Measurements from ENCODE around the gene ANKRD53.

Gene ANKRD53

DNA sequence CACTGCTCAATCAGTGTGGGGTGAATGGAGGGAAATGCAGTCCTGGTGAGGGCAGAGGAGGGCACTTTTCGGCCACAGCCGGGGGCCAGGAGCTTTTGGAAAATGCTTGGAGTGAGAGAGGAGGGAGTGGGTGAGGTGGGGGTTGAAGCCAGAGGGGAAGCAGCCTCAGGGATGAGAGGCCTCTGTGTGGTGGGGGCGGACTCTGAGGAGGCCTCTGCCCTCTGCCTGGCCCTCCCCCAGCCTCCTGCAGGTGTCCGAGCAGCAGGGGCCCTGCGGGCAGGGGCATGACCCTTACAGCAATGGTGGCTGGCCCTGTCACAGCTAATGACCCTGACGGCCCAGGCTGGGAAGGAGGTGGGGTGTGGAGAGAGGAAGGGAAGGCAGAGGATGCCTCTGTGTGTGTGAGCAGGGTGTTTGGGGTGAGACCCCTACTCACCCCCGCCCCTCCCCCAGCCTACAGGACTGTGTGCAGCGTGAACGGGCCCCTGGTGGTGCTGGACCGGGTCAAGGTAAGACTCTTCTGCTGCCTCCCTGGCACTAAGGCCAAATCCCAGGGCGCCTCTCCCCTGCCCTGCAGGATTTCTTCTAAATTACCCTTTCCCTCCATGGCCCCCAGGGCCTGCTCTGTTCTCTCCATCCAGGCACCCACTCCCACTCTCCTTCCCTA, 35.1 kb upstream of the ANKRD53 start:
- no peak for DNase-seq

DNA sequence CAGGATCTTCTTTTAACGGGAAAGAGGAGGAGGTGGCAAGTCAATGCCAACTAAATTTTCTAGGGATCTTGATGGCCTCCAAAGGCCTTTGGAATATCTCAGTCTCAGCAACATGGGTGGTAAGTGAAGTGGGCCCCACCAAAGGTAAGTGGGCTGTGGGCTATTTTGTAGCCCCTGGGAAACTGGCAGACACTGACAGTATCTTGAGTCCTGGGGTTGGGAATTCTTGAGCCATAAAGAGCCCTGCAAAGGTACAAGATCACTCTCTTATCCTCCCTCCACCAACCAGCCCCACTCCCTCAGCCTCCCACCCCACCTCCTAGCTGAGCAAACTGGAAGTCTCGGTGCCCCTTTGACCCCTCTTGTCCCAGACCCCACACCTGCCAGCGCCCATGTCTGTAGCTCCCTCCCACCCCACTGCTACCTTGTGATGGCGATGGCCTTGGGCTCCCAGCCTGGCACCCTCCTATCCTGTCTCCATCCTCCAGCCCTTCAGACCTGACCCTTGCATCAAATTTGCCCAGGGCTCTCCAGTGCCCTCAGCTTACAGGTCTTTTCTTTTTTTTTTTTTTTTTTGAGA, 34.2 kb upstream of the ANKRD53 start:
- DNase-seq, result no peak

DNA sequence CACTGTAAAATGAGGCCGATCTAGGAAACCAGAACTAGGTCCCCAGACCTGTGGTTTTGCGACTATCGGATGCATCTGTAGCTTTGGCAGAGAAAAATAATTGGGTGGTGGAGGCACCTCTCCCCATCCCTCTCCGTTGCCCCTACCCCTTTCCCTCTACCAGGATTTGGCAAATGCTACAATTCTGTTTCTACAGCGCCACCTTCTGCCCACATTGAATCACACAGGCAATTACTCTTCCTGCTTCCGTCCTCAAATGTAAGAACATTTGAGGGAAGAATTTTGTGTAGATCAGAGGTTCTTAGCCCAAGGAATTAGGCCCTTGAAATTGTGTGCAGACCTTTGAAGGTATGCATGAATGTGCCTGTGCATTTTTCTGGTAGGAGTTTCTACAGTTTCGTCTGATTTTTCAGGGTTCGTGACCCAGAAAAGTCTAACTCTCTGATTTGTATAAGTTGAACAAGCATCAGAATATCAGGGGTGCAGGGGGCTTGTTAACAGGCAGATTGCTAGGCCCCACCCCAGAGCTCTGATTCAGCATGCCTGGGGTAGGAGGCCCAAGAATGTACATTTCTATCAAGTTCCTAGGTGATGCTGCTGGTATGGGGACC, 31.5 kb upstream of the ANKRD53 start:
- peak; percentile 51 for DNase-seq

DNA sequence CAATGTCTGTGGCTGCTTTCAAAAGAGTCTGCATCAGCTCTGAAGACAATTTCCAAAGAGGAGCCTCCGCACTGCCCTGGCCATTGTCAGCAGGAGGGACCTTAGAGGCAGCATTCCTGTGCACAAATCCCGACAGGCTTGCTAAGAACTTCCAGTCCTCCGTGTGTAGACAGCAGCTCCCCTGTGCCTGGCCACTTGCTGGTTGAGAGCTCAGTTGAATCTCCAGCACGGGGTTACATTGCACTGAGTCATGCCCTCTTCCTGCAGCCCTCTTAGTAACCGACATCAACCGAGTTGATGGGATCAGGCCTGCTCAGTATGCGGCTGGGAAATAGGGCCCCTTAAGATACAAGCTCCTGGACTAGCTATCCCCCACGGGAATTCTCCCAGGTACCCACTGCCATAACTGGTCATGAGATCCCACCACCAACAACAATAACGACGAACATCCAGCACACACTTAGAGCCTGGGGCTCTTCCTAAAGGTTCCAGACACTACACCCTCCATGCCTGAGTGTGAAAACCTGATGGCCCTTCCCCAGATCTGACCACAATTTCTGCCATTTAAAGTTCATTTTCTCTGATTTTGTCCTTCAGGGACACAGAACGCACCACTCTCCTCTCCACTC, 30.8 kb upstream of the ANKRD53 start:
- DNase-seq, result peak; percentile 51

DNA sequence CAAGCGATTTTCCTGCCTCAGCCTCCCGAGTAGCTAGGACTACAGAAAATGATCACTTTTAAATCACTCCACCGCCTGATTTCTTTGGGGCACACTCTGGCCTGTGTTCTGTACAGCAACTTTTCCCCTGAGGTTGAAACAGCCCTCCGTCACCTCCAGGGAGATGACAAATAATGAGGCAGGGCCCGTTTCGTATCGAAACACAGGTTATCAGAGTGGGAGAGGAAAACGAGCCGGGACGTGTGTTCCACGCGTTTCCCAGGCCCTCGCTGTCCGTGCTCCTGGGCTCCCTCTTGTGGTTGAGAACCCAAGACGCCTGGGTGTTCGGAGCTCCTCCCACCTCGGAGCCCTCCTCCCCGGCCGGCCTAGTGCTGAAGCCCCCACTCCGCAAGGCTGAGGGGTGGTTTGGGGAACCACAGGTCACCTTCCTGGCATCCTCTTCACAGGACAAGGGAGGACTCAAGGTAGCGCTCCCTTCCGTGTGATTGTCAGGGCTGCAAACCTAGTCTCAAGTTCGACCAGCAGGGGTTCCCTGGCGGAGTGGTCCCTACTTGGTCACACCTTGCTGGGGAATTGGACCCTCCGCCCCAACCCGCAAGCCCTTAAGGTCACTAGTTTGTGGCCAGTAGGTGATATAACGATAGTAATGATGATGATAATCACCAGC, 30.0 kb upstream of the ANKRD53 start:
- DNase-seq, result peak; percentile 71

DNA sequence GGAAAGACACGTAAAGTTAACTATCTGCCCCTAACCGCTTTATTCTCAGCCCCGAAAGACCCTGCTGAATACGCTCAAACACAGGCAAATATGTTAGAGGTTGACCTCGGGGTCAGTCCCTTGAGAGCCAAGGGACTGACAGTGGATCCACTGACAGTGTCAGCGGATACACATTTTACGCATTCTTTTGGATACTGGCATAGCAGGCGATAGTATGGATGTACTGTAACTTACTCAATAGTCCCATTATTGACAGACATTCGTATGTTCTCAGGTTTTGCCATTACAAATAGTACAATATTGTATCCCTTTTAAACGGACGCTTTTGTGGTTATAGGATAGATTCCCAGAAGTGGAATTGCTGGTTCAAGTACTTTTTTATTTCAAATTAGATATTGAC, 29.3 kb upstream of the ANKRD53 start:
- no peak for DNase-seq

DNA sequence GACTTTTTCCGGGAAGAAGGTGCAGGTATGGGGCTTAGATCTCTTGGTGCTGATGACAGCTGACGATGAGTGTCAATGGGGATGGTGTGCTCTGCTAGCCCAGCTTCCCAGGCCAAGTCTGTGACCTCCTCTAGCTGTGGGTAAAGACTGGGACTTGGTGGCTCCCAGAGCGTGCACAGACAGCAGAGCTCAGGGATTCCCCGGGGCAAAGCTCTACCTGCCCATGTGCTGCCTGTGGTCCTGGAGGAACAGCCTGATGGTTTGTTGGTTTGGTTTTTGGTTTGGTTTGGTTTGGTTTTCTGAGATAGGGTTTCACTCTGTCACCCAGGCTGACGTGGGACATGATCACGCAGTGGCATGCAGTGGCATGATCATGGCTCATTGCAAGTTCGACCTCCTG, 23.5 kb upstream of the ANKRD53 start:
- DNase-seq, result no peak

DNA sequence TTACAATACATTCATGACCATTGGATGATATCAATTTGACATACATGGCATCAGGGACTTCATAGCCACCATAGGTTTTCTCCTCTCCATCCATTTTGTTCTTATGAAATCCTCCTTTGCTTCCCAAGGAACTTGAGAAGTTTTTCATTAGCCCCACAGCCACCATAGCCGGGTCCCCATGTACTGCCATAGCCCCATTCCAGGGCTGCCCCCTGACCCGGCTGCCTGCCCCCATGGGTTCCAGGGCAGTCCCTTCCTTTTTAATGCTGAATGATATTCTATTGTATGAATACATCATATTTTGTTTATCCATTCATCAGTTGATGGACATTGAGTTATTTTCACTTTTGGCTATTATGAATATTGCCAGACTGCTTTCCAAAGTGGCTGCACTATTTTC, 22.3 kb upstream of the ANKRD53 start:
- no peak for DNase-seq

DNA sequence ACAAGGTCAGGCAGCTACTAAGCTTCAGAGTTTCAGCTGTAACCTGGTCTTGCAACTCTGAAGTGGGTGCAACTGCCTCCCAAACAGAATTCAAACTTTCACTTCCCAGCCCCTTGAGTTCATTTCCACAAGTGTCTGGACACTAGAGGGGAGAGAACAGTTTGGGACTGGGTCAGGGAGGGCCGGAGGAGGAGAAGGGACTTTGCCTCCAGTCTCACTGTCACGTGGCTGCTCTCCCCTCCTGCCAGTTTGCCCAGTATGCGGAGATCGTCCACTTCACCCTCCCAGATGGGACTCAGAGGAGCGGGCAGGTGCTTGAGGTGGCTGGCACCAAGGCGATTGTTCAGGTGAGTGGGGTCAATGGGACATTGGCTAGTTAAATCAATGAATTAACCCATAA, 20.6 kb upstream of the ANKRD53 start:
- DNase-seq, result no peak

DNA sequence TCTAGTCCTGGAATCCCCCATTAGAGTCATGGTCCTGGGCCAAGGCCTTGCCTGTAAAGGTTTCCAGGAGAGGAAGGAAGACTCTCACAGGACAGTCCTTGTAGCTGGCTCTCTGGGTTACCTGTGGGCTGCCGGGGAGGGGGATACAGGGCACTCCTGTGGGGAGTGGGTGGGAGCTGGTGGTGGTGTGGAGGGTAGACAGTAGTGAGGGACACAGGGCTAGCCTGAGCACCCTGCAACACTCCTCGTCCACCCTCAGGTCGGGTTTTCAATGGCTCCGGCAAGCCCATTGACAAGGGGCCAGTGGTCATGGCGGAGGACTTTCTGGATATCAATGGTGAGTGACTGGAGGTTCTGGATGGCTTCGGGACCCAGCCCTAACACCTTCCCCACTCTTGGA, 19.7 kb upstream of the ANKRD53 start:
- no peak for DNase-seq

DNA sequence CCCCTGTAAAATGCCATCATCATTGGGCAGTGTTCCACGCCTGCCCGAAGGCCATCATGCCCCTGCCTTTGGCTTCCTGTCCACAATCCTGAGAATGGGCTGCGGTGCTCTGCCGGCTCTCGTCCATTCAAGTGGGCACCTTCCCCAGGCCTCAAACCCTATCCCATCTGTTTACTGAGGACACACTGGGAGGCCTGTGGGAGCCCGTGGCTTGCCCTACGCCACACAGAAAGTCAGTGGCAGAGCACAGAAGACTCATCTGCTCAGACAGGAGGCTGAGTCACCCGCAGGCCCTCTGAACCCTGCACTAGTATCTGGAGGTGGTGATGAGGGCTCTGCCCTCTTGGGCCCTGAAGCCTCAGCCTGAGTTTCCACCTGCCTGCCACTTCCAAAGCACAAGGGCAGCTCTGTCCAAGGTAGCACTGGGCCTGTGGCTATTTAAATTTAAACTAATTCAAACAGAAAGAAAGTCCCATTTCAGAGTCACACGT, 19.1 kb upstream of the ANKRD53 start:
- no peak for DNase-seq

DNA sequence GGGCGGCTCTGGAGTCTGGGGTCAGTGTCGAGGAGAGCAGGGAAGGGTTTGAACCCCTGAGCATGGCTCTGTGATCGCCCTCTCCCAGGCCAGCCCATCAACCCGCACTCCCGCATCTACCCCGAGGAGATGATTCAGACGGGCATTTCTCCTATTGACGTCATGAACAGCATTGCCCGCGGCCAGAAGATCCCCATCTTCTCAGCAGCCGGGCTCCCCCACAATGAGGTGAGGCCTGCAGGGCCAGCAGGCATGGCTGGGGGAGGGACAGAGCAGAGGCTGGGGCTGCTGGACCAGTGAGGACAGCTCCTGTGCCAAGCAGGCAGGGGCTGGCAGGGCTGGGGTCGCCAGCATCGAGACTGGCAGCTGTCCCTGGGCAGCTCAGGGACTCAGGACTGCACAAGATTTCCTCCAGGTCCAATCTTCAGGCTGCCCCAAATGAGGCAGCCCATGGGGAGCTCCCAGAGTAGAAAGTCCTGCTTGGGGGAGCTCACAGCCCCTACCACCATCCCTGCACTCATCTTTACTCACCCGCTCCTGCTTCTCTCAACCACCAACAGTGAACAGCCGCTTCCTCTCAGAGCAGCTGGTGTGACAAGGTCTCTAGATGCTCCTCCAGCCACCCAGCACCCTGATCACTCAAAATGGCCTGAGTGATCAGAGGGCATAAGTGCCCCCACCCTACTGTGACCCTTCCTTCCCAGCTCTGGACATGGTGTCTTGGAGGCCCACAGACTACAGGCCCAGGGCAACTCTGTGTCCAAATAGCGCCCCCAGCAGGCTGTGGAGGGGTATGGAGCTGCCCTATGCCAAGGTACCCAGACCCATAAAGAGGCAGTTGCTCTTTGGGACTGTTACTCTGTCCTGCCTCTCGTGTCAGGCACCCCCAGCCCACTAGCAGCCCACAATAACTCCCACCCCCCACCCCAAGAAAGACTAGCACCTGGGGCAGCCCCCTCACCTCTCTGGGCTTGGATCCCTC, 18.3 kb upstream of the ANKRD53 start:
- DNase-seq, result no peak

DNA sequence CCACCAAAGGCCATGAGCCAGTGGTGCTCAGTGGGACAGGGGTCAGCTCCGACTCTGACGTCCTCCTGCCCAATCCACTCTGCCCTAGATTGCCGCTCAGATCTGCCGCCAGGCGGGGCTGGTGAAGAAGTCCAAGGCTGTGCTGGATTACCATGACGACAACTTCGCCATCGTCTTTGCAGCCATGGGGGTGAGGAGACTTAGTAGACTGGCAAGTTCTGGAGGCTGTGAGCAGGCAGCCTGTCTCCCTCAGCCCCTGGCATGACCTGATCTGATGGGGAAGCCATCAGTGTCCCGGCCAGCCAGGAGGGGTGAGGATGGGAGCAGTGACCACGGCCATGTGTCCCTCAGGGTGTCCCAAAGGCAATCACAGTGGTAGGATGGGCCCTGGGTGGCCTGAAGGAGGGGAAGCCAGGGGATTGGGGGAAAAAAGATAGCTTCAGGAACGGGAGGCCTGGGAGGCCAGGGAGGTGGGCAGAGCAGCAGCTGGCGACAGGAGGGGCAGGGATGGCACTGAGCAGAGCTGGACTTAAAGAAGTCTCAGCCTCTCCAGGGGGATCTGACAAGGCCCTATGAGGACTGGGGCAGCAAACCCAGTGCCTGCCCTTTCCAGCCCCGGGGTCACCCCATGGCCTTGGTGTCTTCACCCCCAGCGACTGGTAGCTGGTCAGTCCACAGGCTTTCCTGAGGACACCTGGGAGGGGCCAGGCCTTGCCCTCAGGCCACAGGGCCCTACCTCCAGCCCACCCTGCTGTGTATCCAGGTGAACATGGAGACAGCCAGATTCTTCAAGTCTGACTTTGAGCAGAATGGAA, 17.4 kb upstream of the ANKRD53 start:
- no peak for DNase-seq

DNA sequence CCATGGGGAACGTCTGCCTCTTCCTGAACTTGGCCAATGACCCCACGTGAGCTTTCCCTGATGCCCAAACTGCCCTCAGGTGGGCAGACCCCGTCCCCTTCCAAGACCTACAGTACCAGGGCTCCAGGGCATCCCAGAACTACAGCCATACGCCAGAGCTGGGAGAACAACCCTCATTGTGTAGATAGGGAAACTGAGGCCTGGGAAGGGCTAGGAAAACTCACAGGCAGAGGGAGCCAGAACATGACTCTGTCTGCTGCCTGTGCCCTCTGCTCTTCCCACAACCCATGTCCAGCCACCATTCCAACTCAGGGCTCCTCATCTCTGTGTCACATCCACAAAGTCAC, 16.8 kb upstream of the ANKRD53 start:
- DNase-seq, result no peak

DNA sequence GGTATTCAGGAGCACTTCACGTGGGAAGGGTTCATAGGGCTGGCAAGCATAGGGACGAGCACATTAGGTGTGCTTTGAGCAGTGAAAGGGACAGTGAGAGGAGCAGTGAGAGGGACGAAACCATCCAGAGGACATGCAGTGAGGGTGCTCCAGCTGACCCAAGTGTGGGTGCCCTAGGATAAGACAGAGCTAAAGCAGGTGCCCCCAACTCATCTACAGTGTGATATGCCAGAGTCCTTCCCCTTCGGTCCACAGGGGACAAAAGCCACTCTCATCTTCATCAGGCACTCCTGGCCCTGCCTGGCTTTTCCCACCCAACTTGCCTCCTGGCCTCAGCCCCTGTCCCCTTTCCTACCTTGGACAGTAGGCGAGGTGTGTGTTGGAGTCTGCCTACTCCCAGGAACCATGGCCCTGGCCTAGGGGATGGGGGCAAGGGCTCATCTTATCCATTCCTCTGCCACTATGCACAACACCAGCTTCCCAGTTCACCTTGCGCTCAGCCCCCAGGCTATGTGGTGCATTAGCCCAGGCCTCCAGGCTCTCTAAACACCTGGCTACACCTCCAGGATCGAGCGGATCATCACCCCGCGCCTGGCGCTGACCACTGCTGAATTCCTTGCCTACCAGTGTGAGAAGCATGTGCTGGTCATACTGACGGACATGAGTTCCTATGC, 16.1 kb upstream of the ANKRD53 start:
- no peak for DNase-seq

DNA sequence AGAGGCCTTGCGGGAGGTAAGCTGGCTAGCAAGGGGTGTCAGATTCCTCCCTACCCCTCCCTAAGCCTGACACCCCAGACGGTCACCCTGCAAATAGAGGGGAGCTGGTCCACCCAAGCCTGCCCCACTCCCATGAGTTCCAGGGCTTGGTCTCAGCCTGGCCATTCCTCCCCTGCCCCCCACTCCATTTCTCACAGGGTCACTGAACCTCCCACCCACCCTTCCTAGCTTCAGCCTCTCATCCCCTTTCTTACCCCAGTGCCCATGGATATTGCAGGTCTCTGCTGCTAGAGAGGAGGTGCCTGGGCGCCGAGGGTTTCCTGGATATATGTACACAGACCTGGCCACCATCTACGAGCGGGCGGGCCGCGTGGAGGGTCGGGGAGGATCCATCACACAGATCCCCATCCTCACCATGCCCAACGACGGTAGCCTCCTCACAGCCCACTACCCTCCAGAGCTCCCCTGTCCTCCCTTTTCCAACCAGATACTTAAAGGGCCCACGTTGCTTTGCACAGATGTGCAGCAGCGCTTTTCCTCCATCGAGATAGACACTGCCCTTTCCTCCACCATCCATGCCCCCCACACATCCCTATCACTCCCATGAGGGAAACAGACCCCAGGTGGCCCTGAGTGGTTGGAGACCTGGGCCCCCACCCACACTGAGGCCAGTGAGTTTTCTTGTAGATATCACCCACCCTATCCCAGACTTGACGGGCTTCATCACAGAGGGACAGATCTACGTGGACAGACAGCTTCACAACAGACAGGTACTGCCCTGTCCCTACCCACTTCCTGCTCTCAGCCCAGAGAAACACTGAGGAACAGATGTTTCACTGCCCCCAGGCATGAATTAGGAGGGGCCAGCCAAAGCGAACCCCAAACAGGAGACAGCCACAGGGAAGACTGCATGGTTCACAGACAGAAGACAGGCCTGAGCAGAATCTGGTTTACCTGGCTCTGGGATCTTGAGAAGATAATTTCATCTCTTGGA, 15.2 kb upstream of the ANKRD53 start:
- no peak for DNase-seq

DNA sequence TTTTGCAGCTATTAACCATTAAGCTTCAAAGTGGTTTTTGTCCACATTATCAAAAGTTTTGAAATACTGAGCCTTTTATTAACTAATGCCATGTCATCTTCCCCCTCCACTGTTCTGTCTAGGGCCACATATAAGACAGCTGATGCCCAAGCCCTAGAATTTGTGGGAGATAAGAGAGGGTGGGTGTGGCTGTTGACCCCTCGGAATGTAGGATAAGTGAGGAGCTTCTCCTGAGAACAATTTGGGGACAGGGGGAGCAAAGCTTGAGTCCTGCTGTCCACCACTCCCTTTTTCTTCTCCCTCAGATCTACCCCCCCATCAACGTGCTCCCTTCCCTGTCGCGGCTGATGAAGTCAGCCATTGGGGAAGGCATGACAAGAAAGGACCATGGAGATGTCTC, 14.3 kb upstream of the ANKRD53 start:
- DNase-seq, result no peak

DNA sequence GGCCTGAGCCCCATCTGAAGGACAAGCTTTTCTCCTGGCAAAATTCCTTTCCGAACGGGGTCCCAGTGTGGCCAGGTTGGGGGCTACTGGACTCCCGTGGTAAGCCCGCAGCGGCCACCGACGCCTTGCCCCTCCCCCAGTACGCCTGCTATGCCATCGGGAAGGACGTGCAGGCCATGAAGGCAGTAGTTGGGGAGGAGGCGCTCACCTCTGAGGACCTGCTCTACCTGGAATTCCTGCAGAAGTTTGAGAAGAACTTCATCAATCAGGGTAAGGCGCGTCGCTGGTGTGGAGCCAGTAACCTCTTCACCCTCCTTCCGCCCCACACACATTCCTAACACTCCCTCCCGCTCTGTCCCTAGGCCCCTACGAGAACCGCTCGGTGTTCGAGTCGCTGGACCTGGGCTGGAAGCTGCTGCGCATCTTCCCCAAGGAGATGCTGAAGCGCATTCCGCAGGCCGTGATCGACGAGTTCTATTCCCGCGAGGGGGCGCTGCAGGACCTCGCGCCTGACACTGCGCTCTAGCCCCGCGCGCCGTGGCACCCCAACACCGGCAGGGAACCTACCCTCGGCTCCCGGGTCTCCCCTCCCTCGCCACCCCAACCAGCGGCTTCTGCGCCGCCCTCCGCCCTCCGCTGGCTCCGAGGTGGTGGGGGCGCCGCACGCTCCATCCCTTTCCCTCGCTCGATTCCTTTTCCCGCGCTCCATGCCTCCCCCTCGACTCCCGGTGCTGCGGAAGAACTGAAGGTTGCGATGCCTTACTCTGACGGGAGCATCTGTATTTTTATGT, 13.6 kb upstream of the ANKRD53 start:
- peak; percentile 55 for DNase-seq
